ENCODE data around the gene LMAN2. TPM values are rescaled to one million over a fixed set of nuclear protein-coding genes. Genes with fewer than 3 reads are reported as not detected.

The LMAN2 gene
- polyA plus RNA-seq, 1 donor (not counting 4 experiments of a cell fraction or from before 2014, with no cell fraction given): 105 TPM

- FAIRE-seq (no peak), DNase-seq (ENCODE audit: low read depth, low spot score) (no peak)
- no peak overlapping the region for H2AFZ ChIP-seq (ENCODE audit: control insufficient read depth, low read length)
- no peaks in the 10 kb centered on the region for H3K36me3 ChIP-seq (ENCODE audit: control insufficient read depth in 2 of 2, extremely low read depth in 1 of 2, insufficient read depth in 2 of 2, low read length in 2 of 2)
- peaks cover 39% of the 10 kb centered on the region for H3K4me1 ChIP-seq (ENCODE audit: control insufficient read depth, extremely low read depth, insufficient read depth, low read length)
- dilution Hi-C loops (cut with MboI; ENCODE audit: extremely low pct_ligation_motif_present, low sequenced_read_pairs): no loop called here
- H3K4me2 ChIP-seq (ENCODE audit: control insufficient read depth, extremely low read depth, insufficient read depth, low read depth, low read length): no peak overlapping the region
- no peaks in the 10 kb centered on the region for H3K79me2 ChIP-seq (ENCODE audit: control insufficient read depth, insufficient read depth, low read length)
- H4K20me1 ChIP-seq (ENCODE audit: control insufficient read depth, extremely low read depth, insufficient read depth, low read length): no peaks in the 10 kb centered on the region
- no peak overlapping the region for H3K27ac ChIP-seq (ENCODE audit: control insufficient read depth, insufficient read depth, low read length)
- no peak overlapping the region for H3K4me3 ChIP-seq (ENCODE audit: control insufficient read depth in 2 of 3, extremely low read depth in 1 of 3, insufficient read depth in 2 of 3, low read depth in 1 of 3, low read length in 3 of 3)
- TF ChIP-seq CTCF (optimal IDR thresholded peaks at IDR 0.05 in 1 of 3, IDR thresholded peaks at IDR 0.05 in 1 of 3, conservative IDR thresholded peaks at IDR 0.05 in 1 of 3; ENCODE audit: extremely low read depth in 1 of 3, insufficient read depth in 2 of 3, low read length in 3 of 3) (no peak), EZH2 (IDR thresholded peaks at IDR 0.05; ENCODE audit: low read length) (no peak)
- H3K9me1 ChIP-seq (ENCODE audit: control insufficient read depth, extremely low read depth, insufficient read depth, low read length): no peaks in the 10 kb centered on the region
- H3K27me3 ChIP-seq (ENCODE audit: control insufficient read depth, extremely low read depth, insufficient read depth, low read length): no peaks in the 10 kb centered on the region
- no peaks in the 10 kb centered on the region for H3K9me3 ChIP-seq (ENCODE audit: control insufficient read depth, low read depth, low read length)
- no peak overlapping the region for H3K9ac ChIP-seq (ENCODE audit: control insufficient read depth, extremely low read depth, insufficient read depth, low read length)
Observed at GRCh38 chr5:177359860-177360259, 8.4 kb upstream of the LMAN2 start.

DNA sequence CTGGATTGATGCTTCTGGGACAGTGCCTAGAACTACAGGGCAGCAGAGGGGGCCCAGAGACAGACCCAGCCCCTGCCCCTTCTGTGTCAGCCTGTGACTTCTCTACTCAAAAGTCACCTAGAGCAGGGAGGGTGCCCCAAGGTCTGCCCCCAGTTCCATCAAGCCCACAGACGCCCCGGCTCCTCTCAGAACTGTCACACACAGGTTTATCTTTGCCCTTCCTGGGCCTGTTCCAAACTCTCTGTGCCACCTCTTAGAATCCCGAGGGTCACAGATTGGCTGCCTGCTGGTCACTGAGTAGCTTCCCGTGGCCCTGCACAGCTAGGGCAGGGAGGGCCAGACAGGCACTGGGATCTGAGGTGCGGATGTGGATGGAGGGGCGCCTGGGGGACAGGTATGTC lies 8.0 kb upstream of the LMAN2 start:
- Histone ChIP-seq H3K4me3 (ENCODE audit: control insufficient read depth in 2 of 3, extremely low read depth in 1 of 3, insufficient read depth in 2 of 3, low read depth in 1 of 3, low read length in 3 of 3) (no peak overlapping the region), H2AFZ (ENCODE audit: control insufficient read depth, low read length) (no peak overlapping the region), H3K9me1 (ENCODE audit: control insufficient read depth, extremely low read depth, insufficient read depth, low read length) (no peaks in the 10 kb centered on the region), H3K9ac (ENCODE audit: control insufficient read depth, extremely low read depth, insufficient read depth, low read length) (no peak overlapping the region), H3K27me3 (ENCODE audit: control insufficient read depth, extremely low read depth, insufficient read depth, low read length) (no peaks in the 10 kb centered on the region), H4K20me1 (ENCODE audit: control insufficient read depth, extremely low read depth, insufficient read depth, low read length) (no peaks in the 10 kb centered on the region), H3K36me3 (ENCODE audit: control insufficient read depth in 2 of 2, extremely low read depth in 1 of 2, insufficient read depth in 2 of 2, low read length in 2 of 2) (no peaks in the 10 kb centered on the region), H3K4me2 (ENCODE audit: control insufficient read depth, extremely low read depth, insufficient read depth, low read depth, low read length) (no peak overlapping the region), H3K4me1 (ENCODE audit: control insufficient read depth, extremely low read depth, insufficient read depth, low read length) (peaks cover 39% of the 10 kb centered on the region), H3K79me2 (ENCODE audit: control insufficient read depth, insufficient read depth, low read length) (no peaks in the 10 kb centered on the region), H3K9me3 (ENCODE audit: control insufficient read depth, low read depth, low read length) (no peaks in the 10 kb centered on the region), H3K27ac (ENCODE audit: control insufficient read depth, insufficient read depth, low read length) (no peak overlapping the region)
- no peak for DNase-seq (ENCODE audit: low read depth, low spot score)
- dilution Hi-C loops (cut with MboI; ENCODE audit: extremely low pct_ligation_motif_present, low sequenced_read_pairs): no loop called here
- no peak for TF ChIP-seq EZH2 (IDR thresholded peaks at IDR 0.05; ENCODE audit: low read length)
- TF ChIP-seq CTCF (optimal IDR thresholded peaks at IDR 0.05 in 1 of 3, IDR thresholded peaks at IDR 0.05 in 1 of 3, conservative IDR thresholded peaks at IDR 0.05 in 1 of 3; ENCODE audit: extremely low read depth in 1 of 3, insufficient read depth in 2 of 3, low read length in 3 of 3): no peak
- no peak for FAIRE-seq
